GM10847 (cell line): ENCODE results near the gene SP3.

ENCODE experiments used
- POLR2A ChIP-seq: IDR thresholded peaks from 2 replicates; pipeline ENCODE4 v1.6.1; 2011; ENCODE audit not compliant: insufficient read length; ENCODE audit errors: extremely low read depth

The SP3 gene

DNA sequence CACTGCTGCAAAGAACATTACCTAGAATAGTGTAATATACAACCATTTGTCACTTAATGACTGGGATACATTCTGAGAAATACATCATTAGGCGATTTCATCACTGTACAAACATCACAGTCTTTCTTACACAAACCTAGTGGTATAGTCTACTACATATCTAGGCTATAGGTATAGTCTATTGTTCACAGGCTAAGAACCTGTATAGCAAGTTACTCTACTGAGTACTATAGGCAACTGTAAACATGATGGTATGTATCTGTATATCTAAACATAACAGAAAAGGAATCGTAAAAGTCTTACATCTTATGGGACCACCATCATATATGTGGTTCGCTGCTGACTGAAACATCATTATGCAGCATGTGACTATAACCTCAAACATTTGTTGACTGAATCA, 21.4 kb downstream of the SP3 start:
- TF ChIP-seq POLR2A = no peak

DNA sequence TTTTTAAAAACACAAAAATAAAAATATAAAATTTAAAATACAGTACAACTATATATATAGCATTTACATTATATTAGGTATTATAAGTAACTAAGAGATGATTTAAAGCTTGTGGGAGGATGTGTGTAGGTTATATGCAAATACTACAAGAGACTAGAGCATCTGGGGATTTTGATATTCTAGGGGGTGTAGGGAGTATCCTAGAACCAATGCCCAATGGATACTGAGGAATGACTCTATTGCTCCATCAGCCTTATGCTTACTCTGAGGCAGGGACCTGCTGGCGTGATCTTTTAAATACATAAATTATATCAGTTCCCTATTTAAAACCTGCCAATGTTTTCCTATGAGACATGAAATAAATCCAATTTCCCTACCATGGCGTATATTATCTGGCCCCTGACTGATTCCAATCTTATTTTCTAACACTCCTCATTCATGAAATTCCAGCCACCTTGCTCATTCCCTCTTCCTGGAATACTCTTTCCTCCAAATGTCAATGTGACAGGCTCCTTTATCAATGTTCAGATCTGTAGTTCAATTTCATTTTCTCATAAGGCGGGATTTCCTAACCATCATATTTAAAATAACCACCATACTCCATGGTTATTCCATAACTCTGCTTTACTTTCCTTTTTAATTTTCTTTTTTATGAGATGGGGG, 22.2 kb downstream of the SP3 start:
- no peak for TF ChIP-seq POLR2A

DNA sequence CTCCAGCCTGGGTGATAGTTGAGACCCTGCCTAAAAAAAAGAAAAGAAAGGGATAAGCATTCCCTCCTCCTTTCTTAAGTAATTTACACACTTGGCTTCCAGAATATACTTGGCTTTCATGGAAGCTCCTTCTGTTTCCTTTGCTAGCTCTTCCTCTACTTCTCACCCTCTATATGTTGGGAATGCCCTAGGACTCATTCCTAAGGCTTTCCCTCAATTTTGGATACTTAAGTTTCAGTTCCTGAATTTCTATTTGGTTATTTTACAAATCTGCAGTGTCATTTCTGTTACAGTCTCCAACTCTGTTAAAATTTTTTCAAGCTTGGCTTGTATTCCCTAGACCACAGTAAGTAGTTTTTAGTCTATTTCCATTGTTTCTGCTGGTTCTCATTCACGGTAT, 23.6 kb downstream of the SP3 start:
- TF ChIP-seq POLR2A = no peak

DNA sequence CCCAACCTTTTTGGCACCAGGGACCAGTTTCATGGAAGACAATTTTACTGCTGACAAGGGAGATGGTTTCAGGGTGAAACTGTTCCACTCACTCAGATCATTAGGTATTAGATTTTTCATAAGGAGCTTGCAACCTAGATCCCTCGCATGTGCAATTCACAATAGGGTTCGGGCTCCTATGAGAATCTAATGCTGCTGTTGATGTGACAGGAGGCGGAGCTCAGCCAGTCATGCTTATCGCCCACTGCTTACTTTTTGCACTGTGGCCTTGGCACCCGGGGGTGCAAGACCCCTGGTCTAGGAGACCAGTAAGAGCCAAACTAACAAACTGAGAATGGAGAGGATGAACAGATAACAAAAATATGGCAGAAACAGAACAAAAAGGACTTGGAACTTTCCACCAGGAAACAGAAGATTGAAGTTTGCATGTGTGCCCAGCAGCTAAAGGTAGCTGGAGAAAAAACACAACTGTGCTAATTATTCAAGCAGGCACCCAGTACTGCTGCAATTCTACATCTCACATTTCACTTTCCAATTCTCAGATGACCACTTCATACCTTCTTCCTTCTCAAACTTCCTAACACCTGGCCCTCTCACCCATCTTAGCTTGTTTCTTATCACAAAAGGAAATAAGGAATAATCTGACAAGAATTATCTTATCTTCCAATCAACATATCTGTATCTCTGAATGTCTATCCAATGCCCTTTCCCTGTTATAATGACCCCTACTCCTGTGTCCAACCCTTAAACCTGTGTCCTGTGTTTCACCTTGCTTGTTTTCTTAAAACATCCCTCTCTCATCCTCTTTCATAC, 24.8 kb downstream of the SP3 start:
- TF ChIP-seq POLR2A = no peak

DNA sequence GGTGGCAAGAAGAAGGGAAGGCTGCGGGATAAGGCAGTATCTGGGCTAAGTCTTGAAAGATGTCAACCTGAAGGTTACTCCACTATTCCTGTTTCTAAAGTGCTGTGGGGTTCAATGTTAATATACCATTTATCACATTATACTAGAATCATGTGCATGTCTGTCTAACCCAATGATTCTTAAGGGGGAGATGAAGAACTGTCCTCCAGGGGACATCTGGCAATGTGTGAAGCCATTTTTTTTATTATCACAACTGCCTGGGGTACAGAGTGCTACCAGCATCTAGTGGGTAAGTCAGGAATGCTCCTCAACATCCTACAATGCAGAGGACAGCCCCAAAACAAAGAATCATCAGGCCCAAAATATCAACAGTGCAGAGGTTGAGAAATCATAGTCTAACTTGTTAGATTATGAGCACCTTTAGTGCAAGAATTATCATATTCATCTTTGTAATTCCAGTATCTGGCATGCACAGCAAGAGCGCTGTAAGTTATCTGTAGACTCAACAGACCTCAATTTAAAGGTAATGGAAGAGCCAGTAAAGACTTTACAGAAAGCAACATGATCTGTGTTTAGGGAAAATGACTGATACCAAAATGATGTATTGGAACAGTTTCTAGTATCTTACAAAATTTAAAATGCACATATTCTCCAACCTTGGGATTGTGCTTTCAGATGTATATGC, 26.3 kb downstream of the SP3 start:
- TF ChIP-seq POLR2A = no peak

DNA sequence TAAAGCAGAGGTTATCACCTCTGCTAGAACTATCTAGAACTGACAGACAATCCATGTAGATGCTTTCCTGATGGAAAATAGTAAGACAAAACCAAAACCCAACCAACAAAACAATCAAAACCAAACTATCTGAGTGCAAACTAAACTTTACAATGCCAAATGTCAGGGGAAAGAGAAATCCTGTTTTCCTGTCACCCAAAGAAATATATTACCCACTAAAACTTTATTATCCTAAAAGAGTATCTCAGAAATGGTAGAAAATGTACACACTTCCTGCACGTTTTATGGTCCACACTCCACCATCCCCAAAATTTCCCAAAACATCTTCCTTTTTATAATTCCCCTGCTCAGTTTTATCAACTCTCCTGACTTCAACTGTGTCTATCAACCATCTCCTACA, 29.9 kb downstream of the SP3 start:
- TF ChIP-seq POLR2A = no peak

DNA sequence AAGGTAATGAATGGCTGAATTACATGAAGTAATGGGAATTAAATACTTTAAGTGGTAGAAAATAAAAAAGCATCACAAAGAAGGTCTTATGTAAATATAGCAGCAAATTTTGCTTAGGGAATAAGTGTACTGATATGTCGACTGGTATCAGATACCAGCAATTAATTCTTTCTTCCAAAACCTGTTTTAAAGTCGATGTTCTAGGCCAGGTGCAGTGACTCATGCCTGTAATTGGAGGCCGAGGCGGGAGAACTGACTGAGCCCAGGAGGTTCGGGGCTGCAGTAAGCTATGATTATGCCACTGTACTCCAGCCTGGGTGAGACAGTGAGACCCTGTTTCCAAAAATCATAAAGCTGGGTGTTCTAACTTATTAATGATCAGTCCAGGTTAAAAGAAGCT, 30.3 kb downstream of the SP3 start:
- no peak for TF ChIP-seq POLR2A

DNA sequence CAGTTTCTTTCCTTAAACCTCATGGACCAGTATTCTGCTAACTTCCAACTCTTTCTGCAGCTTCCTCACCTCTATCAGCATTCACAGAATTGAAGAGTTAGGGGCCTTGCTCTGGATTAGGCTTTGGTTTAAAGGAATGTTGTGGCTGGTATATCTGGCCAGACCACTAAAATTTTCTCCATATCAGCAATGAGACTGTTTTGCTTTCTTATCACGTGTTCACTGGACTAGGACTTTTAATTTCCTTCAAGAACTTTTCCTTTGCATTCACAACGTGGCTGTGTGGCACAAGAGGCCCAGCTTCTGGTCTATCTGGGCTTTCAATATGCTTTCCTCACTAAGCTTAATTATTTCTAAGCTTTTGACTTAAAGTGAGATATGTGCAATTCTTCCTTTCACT, 33.4 kb downstream of the SP3 start:
- TF ChIP-seq POLR2A = no peak

DNA sequence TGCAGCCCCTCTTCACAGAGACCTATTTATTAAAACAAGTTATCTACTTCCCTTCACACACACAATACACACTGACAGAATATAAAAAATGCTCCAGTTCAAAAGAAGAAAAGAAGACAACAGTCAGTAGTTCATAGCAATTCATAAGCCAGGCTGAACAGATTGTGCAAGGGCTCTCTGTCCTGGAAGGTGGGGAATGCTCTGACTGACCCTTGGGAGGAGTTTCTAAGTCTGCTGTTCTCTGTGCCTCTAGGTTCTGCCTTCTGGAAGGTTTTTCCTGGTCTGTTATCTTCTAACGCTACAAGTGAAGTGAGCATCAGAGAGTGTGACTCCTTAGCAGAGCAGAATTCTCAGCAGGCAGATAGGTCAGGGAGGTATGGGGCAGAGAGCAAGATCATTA, 35.7 kb downstream of the SP3 start:
- no peak for TF ChIP-seq POLR2A

DNA sequence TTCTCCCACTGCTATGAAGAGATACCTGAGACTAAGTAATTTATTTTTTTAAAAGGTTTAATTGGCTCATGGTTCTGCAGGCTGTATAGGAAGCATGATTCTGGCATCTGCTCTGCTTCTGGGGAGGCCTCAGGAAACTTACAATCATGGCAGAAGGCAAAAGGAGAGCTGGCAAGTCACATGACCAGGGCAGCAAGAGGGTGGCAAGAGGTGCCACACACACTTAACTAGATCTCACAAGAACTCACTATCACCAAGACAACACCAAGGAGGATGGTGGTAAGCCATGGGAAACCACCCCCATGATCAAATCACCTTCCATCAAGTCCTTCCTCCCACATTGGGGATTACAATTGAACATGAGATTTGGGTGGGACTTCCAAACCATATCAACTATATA, 38.3 kb downstream of the SP3 start:
- no peak for TF ChIP-seq POLR2A

DNA sequence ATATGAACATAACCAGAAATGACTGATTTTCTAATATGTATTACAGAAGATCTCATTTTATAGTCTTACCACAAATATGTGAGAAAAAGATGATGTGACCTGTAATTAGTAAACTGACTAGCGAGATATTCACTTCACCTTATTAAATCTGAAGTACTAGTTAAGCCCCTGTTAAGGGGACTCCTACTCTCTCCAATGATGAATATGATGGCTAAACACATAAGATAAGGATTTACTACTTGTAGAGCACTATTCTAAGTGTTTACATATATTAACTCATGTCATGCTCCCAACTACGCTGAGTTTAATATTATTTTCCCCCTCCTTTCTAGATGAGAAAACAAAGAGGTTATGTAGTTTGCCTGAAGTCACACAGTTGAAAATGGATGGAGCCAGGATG, 40.9 kb downstream of the SP3 start:
- TF ChIP-seq POLR2A = no peak

DNA sequence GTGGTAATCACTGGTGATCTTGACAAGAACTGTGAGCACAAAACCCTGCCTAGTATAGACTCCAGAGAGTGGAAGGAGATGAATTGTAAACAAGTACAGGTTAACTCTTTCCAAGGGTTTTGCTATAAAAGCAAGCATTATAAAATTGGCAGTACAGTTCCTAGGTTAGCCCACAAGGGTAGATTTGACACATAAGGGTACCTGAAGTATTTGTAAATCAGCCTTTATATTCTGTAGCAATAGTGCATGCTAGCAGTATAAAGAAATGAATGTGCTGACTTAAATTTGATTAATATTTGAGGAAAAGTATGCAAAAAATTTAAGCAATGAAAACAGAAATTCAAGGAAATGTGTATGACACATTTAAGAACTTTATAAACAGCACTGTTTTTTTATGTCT, 42.4 kb downstream of the SP3 start:
- TF ChIP-seq POLR2A = no peak

DNA sequence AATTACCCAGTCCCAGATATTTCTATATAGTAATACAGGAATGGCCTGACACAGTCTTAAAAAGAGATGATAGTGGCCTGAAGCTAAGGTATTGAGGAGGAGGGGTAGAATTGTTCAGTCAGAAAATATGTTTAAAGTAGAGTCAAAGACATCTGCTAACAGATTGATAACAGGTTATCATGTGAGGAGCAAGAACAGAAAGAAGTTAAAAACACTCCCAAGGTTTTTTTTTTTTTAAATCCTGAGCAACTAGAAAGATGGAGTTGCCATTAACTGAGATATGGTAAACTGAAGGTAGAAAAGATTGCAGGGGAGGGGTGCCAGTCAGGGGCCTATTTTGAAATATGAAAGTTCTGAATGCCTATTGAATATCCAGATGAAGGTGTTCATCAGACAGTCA, 43.1 kb downstream of the SP3 start:
- no peak for TF ChIP-seq POLR2A

DNA sequence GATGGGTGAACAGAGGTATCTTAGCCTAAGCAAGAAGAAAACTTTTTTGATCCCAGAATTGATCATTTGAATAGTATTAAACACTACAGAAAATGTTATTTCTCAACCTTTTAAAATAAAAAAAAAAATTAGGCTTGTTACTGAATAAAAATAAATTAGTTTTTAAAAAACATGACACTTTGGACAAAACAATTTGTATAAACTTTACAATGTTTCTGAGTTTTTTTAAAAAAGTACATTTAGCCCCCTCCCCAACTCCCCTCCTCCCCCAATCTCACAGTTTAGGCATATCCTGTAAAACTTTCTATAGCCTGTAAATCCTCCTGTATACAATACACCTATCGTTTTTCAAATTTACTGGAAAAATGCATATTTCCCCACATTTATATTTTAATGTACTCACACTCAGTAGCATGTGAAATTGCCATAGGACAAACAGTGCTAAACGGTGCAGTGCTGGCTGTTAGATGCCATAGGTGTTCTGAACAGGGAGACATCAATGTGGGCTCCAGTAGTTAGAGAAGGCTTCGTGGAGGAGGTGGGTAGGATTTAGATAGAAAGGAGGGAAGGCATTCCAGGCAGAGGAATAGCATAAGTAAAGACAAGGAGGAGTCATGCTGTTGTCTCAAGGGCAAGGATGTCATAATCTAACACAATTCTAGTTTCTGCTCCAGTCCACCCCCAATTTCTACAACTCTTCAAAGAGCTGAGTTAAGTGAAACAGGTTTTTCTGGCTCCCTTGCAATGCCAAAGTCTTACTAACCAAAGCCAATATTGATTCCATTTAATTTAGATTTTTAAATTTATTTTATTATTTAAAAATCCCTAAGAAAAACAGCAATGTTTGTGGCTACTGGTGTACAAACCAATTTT, 50.9 kb downstream of the SP3 start:
- no peak for TF ChIP-seq POLR2A

DNA sequence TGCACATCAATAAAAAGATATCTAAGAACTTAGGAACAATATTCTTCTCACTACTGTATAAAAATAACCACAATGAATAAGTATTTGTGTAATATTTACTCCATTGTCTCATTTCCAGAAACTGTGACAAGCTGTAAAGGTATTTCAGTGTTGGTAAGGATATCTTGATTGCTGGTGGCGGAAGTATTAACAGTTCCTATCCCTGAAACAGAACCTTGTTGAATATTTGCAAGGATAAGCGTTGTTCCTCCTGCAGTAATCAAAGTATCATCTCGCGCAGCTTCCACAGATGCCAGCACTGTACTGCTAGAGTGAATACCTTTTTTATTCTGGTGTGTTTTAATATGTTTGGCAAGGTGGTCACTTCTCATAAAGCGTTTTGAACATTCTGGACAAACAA, 55.3 kb downstream of the SP3 start:
- no peak for TF ChIP-seq POLR2A
